ENCODE measurements around the gene SVOP.
"Not testable (repeated sequence)": the region's sequence is repeated elsewhere in the genome, so short reads cannot be mapped to it uniquely, and the experiment has no call there.

Gene SVOP

GRCh38 chr12:108868781-108869180 is 152.1 kb downstream of the SVOP start:
- no peak for TF ChIP-seq CTCF (IDR thresholded peaks at IDR 0.05; ENCODE audit: borderline replicate concordance, control extremely low read depth, extremely low read depth, insufficient read depth, missing control alignments)
- in situ Hi-C loops (cut with MboI; ENCODE audit: low sequenced_read_pairs, unreplicated experiment) = no loop called here
- no peak for DNase-seq (ENCODE audit: low spot score)

- DNase-seq (ENCODE audit: low spot score); in situ Hi-C loops (cut with MboI; ENCODE audit: low sequenced_read_pairs, unreplicated experiment): not testable (repeated sequence)
These were observed 154.8 kb downstream of the SVOP start for GRCh38 chr12:108866083-108866482.

- TF ChIP-seq CTCF (IDR thresholded peaks at IDR 0.05; ENCODE audit: borderline replicate concordance, control extremely low read depth, extremely low read depth, insufficient read depth, missing control alignments) = no peak
- in situ Hi-C loops (cut with MboI; ENCODE audit: low sequenced_read_pairs, unreplicated experiment) = no loop called here
- no peak for DNase-seq (ENCODE audit: low spot score)
These were observed 155.7 kb downstream of the SVOP start for GRCh38 chr12:108865169-108865568.

- in situ Hi-C loops (cut with MboI; ENCODE audit: low sequenced_read_pairs, unreplicated experiment) = no loop called here
- DNase-seq (ENCODE audit: low spot score) = no peak
- TF ChIP-seq CTCF (IDR thresholded peaks at IDR 0.05; ENCODE audit: borderline replicate concordance, control extremely low read depth, extremely low read depth, insufficient read depth, missing control alignments) = no peak
These were observed 158.3 kb downstream of the SVOP start for GRCh38 chr12:108862588-108862959.

GRCh38 chr12:108861878-108862587 is 158.8 kb downstream of the SVOP start:
- in situ Hi-C loops (cut with MboI; ENCODE audit: low sequenced_read_pairs, unreplicated experiment) = no loop called here
- no peak for TF ChIP-seq CTCF (IDR thresholded peaks at IDR 0.05; ENCODE audit: borderline replicate concordance, control extremely low read depth, extremely low read depth, insufficient read depth, missing control alignments)
- peak; percentile 59 for DNase-seq (ENCODE audit: low spot score)

- no peak for TF ChIP-seq CTCF (IDR thresholded peaks at IDR 0.05; ENCODE audit: borderline replicate concordance, control extremely low read depth, extremely low read depth, insufficient read depth, missing control alignments)
- DNase-seq (ENCODE audit: low spot score) = no peak
- in situ Hi-C loops (cut with MboI; ENCODE audit: low sequenced_read_pairs, unreplicated experiment) = no loop called here
These were observed 160.4 kb downstream of the SVOP start for GRCh38 chr12:108860443-108860842.

- in situ Hi-C loops (cut with MboI; ENCODE audit: low sequenced_read_pairs, unreplicated experiment) = no loop called here
- TF ChIP-seq CTCF (IDR thresholded peaks at IDR 0.05; ENCODE audit: borderline replicate concordance, control extremely low read depth, extremely low read depth, insufficient read depth, missing control alignments) = no peak
- DNase-seq (ENCODE audit: low spot score) = no peak
These were observed 161.0 kb downstream of the SVOP start for GRCh38 chr12:108859923-108860291.

GRCh38 chr12:108859141-108859922 is 161.5 kb downstream of the SVOP start:
- DNase-seq (ENCODE audit: low spot score); in situ Hi-C loops (cut with MboI; ENCODE audit: low sequenced_read_pairs, unreplicated experiment): not testable (repeated sequence)
